Esophagus muscularis mucosa (tissue), 4 donors: Measurements from ENCODE around the gene POLN. TPM values are rescaled to one million over a fixed set of nuclear protein-coding genes. Genes with fewer than 3 reads are reported as not detected.

Experiments
- DNase-seq: peaks from one replicate; pipeline ENCODE4 v3.0.0-alpha.2; 2017; ENCODE audit errors: extremely low spot score
- H3K27ac ChIP-seq, 4 donors: fragments of 200-600 bp; sonication (generic); replicated peaks in 1 of 4; 1 replicate in 3 of 4; 2 replicates in 1 of 4; pipeline ENCODE4 v1.5.1; 2016 to 2019; ENCODE audit warnings: mild to moderate bottlenecking in 1 of 4
- H3K27me3 ChIP-seq, 4 donors: fragments of 200-600 bp; sonication (generic); one replicate each; pipeline versions ENCODE4 v1.5.1 to v1.6.0; 2016 to 2019
- H3K36me3 ChIP-seq, 4 donors: fragments of 200-600 bp; sonication (generic); one replicate each; pipeline ENCODE4 v1.5.1; 2016 to 2019
- H3K4me1 ChIP-seq, 4 donors: fragments of 200-600 bp; sonication (generic); one replicate each; pipeline ENCODE4 v1.5.1; 2016 to 2019
- H3K4me3 ChIP-seq, 4 donors: fragments of 200-600 bp; sonication (generic); 1 replicate in 2 of 4; 2 replicates in 2 of 4; pipeline ENCODE4 v1.5.1; 2016 to 2019; ENCODE audit warnings: mild to moderate bottlenecking in 4 of 4, moderate library complexity in 1 of 4
- H3K9me3 ChIP-seq, 4 donors: fragments of 200-600 bp; sonication (generic); 1 replicate in 3 of 4; 2 replicates in 1 of 4; pipeline ENCODE4 v1.5.1; 2016 to 2019
- EP300 ChIP-seq: sonication (generic); formaldehyde crosslinking; IDR thresholded peaks from one replicate; pipeline ENCODE4 v1.6.1; 2017; ENCODE audit warnings: antibody characterized with exemption
- POLR2A ChIP-seq: fragments of 450-650 bp; IDR thresholded peaks from one replicate; pipeline ENCODE4 v1.6.1; 2017; ENCODE audit warnings: antibody characterized with exemption, moderate library complexity, mild to moderate bottlenecking, low read depth
- POLR2AphosphoS5 ChIP-seq, 2 donors: sonication (generic); formaldehyde crosslinking; IDR thresholded peaks; one replicate each; pipeline ENCODE4 v1.6.1; 2017; ENCODE audit warnings: antibody characterized with exemption in 2 of 2
- WGBS: methylation state at CpG from one replicate; pipeline ENCODE4 v1.1.5; 2018; 5-methylcytosine and 5-hydroxymethylcytosine counted together
- intact Hi-C: fragments of 100-400 bp; cut with DNase I; formaldehyde crosslinking; loops from one replicate; pipeline ENCODE4 v1.15.1; 2023
- total RNA-seq, 4 donors: library from RNA; depleted of rRNA; stranded (reverse); fragments of >200 nt; gene quantifications; one replicate each; pipeline versions ENCODE4 v1.1.0 to v1.2.1, GENCODE V29; 2016
- TF ChIP-seq, protein P1 (sequence below), 3 experiments: fragments of 200-600 bp in 2 of 3; fragments of 450-650 bp in 1 of 3; sonication (generic) in 2 of 3; IDR thresholded peaks; one replicate each; pipeline ENCODE4 v1.5.1; 2017 to 2019; ENCODE audit warnings: antibody characterized with exemption in 3 of 3, mild to moderate bottlenecking in 2 of 3, moderate library complexity in 1 of 3

The POLN gene
- total RNA-seq, 4 donors from 2014 or later, result 1.2 to 3.3 (median 2.7) TPM

DNA sequence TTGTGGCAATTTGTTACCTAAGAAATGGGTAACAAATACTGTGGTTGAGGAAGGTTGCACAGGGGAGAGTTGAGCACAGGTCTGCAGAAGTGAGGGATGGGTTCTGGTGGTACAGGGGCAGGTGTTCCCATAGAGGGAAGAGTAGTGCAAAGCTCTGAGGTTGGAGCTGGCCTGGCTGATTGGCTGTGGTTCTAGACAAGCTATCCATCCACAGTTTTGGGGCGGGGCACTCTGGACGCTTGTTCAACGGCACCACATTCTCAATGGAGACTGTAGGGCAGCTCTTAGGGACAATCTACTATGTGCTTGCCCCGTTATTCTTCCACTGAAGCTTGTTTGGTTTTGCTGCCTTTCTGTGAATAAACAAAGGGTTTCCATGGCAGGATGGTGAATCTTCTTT, 147.4 kb downstream of the POLN start:
- H3K4me1 ChIP-seq, result no peaks in the 10 kb centered on the region
- peak; percentile 42 for DNase-seq
- no peak overlapping the region for H3K27ac ChIP-seq
- peaks cover 0 to 4% (median 0%) of the 10 kb centered on the region in 4 donors for H3K36me3 ChIP-seq
- no peak overlapping the region for H3K4me3 ChIP-seq
- intact Hi-C loops, result no loop called here
- WGBS, result 91% methylated on average over 4 of the region's 4 CpGs
- H3K27me3 ChIP-seq, result no peaks in the 10 kb centered on the region
- TF ChIP-seq POLR2AphosphoS5 (IDR thresholded peaks at IDR 0.05), result no peak
- TF ChIP-seq, protein P1, sequence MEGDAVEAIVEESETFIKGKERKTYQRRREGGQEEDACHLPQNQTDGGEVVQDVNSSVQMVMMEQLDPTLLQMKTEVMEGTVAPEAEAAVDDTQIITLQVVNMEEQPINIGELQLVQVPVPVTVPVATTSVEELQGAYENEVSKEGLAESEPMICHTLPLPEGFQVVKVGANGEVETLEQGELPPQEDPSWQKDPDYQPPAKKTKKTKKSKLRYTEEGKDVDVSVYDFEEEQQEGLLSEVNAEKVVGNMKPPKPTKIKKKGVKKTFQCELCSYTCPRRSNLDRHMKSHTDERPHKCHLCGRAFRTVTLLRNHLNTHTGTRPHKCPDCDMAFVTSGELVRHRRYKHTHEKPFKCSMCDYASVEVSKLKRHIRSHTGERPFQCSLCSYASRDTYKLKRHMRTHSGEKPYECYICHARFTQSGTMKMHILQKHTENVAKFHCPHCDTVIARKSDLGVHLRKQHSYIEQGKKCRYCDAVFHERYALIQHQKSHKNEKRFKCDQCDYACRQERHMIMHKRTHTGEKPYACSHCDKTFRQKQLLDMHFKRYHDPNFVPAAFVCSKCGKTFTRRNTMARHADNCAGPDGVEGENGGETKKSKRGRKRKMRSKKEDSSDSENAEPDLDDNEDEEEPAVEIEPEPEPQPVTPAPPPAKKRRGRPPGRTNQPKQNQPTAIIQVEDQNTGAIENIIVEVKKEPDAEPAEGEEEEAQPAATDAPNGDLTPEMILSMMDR (IDR thresholded peaks at IDR 0.05), result no peak
- no peak for TF ChIP-seq EP300
- no peak for TF ChIP-seq POLR2A
- H3K9me3 ChIP-seq, result peaks cover 0 to 12% (median 0%) of the 10 kb centered on the region in 4 donors

DNA sequence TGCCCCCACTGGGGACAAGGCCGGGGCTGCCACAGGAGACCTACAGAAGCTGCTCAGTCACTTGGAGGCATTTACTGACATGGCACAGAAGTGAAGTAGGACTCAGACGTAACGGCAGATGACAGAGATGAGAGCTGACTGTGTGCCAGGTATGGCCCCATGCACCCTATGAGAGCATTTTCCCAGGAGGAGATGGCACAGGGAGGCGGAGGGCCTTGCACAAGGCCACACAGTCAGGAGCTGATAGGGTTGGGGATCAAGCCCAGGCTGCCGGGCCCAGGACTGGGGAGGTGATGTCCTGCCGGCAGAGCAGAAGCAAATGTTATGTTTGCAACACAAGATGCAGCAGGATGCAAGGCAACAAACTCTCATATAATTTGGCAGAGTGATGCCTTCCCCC, 148.7 kb downstream of the POLN start:
- Histone ChIP-seq H3K4me1 (no peaks in the 10 kb centered on the region), H3K27ac (no peak overlapping the region), H3K36me3 (peaks cover 0 to 4% (median 0%) of the 10 kb centered on the region in 4 donors), H3K4me3 (no peak overlapping the region), H3K9me3 (peaks cover 0 to 12% (median 0%) of the 10 kb centered on the region in 4 donors), H3K27me3 (no peaks in the 10 kb centered on the region)
- 93% methylated on average over 6 of the region's 6 CpGs for WGBS
- DNase-seq, result peak; percentile 68
- TF ChIP-seq POLR2AphosphoS5 (IDR thresholded peaks at IDR 0.05) (no peak), POLR2A (no peak), EP300 (no peak)
- TF ChIP-seq, protein P1 (IDR thresholded peaks at IDR 0.05), result no peak
- intact Hi-C loops, result no loop called here

DNA sequence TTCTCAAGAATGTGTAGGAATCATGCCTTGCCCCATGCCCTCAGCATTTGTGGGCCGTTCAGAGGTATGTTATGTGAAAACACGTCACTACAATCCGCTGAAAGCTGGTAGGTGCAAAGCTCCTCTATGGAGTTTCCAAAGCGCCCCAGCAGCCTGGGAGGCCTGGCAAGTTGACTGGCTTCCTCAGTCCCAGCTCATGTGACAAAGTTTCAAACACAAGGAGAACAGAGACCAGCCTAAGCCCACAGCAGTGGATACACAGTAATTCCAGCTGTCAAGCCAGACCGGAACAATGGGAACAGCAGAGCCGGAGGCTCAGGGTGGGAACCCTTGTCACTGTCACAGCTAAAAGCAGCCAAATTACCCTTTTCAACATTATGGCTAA, 149.3 kb downstream of the POLN start:
- Histone ChIP-seq H3K4me3 (no peak overlapping the region), H3K27me3 (no peaks in the 10 kb centered on the region), H3K9me3 (peaks cover 0 to 12% (median 0%) of the 10 kb centered on the region in 4 donors), H3K4me1 (no peaks in the 10 kb centered on the region), H3K36me3 (peaks cover 0 to 4% (median 0%) of the 10 kb centered on the region in 4 donors), H3K27ac (no peak overlapping the region)
- peak; percentile 50 for DNase-seq
- 92% methylated on average over 4 of the region's 6 CpGs for WGBS
- TF ChIP-seq POLR2A (no peak), EP300 (no peak), POLR2AphosphoS5 (IDR thresholded peaks at IDR 0.05) (no peak)
- TF ChIP-seq, protein P1 (IDR thresholded peaks at IDR 0.05), result no peak
- intact Hi-C loops, result no loop called here

DNA sequence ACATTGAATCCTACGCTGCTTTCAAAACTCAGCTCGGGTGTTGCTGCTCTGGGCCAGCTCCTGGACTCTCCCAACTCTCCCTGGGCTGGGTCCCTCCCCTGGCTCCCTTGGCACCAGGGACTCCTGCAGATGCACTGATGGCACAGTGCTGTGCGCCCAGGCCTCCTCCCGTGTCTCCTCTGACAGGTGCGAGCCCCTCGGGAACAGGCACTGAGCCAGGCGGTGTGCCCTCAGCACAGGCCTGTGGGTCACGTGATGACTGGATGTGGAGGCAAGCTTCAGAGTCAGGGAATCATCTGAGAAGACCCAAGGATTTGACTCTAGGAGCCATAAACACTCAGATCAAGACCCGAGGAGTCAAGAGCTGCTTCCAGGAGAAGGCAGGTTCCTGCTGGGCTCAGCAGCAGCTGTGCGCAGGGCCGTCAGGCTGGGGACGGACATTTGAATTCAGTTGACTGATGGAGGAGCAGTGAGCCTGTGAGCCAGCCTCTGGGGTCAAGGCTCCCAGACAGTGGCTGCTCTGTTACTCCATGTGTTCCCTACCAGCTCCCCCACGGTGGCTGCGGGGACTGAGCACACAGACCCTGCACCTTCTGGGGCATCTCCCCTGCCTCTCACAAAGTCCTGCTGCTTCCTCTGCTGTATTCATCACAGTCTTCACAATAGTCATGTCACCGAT, 149.8 kb downstream of the POLN start:
- H3K27me3 ChIP-seq, result no peaks in the 10 kb centered on the region
- peaks cover 0 to 4% (median 0%) of the 10 kb centered on the region in 4 donors for H3K36me3 ChIP-seq
- no peaks in the 10 kb centered on the region for H3K4me1 ChIP-seq
- WGBS, result 85% methylated on average over 13 of the region's 15 CpGs
- TF ChIP-seq POLR2A (no peak), POLR2AphosphoS5 (IDR thresholded peaks at IDR 0.05) (no peak), EP300 (no peak)
- TF ChIP-seq, protein P1 (IDR thresholded peaks at IDR 0.05), result no peak
- intact Hi-C loops, result no loop called here
- peaks cover 0 to 12% (median 0%) of the 10 kb centered on the region in 4 donors for H3K9me3 ChIP-seq
- H3K27ac ChIP-seq, result no peak overlapping the region
- peak; percentile 64 for DNase-seq
- no peak overlapping the region for H3K4me3 ChIP-seq
